Transverse colon (tissue), 4 donors: ENCODE results near the gene MEGF11.

Experiments used
- EP300 ChIP-seq: sonication (generic); formaldehyde crosslinking; IDR thresholded peaks from one replicate; pipeline ENCODE4 v1.6.1; 2017; ENCODE audit warnings: antibody characterized with exemption, low read depth
- POLR2A ChIP-seq: fragments of 450-650 bp; IDR thresholded peaks from one replicate; pipeline ENCODE4 v1.6.1; 2016; ENCODE audit warnings: antibody characterized with exemption, mild to moderate bottlenecking, moderate library complexity
- POLR2AphosphoS5 ChIP-seq, 3 donors: sonication (generic); formaldehyde crosslinking; IDR thresholded peaks; one replicate each; pipeline ENCODE4 v1.6.1; 2016; ENCODE audit warnings: antibody characterized with exemption in 3 of 3
- TF ChIP-seq, protein P1 (sequence below), 5 experiments: fragments of 200-600 bp in 3 of 5; fragments of 450-650 bp in 2 of 5; sonication (generic) in 3 of 5; IDR thresholded peaks; 1 replicate in 2 of 5; 2 replicates in 3 of 5; pipeline ENCODE4 v1.5.1; 2016 to 2017; ENCODE audit warnings: antibody characterized with exemption in 5 of 5, inconsistent platforms in 3 of 5, mild to moderate bottlenecking in 2 of 5, moderate library complexity in 1 of 5

DNA sequence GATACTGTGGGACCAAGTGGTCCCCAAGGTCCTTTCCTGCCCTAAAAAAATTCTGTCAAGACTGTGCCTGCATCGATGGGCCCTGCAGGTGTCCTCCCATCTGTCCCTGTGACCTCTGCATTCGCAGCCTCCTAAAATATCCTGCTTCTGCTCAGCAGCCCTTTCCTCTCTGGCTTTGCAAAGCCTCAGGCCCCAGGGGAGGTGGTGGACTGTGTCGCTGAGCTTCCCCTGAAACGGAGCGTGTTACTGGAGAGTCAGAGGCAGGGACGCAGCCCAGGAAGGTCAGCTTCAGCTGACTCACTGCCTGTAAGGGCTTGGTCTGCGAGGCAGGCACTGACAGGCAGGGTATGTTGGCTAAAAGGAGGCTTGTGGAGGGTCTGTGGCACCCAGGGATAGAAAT, 274.2 kb downstream of the MEGF11 start:
- TF ChIP-seq, protein P1, sequence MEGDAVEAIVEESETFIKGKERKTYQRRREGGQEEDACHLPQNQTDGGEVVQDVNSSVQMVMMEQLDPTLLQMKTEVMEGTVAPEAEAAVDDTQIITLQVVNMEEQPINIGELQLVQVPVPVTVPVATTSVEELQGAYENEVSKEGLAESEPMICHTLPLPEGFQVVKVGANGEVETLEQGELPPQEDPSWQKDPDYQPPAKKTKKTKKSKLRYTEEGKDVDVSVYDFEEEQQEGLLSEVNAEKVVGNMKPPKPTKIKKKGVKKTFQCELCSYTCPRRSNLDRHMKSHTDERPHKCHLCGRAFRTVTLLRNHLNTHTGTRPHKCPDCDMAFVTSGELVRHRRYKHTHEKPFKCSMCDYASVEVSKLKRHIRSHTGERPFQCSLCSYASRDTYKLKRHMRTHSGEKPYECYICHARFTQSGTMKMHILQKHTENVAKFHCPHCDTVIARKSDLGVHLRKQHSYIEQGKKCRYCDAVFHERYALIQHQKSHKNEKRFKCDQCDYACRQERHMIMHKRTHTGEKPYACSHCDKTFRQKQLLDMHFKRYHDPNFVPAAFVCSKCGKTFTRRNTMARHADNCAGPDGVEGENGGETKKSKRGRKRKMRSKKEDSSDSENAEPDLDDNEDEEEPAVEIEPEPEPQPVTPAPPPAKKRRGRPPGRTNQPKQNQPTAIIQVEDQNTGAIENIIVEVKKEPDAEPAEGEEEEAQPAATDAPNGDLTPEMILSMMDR (IDR thresholded peaks at IDR 0.05) = no peak
- TF ChIP-seq EP300 (no peak), POLR2A (no peak), POLR2AphosphoS5 (IDR thresholded peaks at IDR 0.05) (no peak)
